GM19397 (cell line): ENCODE results near the gene APH1B.
"Not testable (repeated sequence)": the region's sequence is repeated elsewhere in the genome, so short reads cannot be mapped to it uniquely, and the experiment has no call there.

Experiments
- ATAC-seq: cut with Tn5 transposase; IDR thresholded peaks from one replicate; pipeline ENCODE4 v1.9.1; 2021; ENCODE audit warnings: mild to moderate bottlenecking, moderate library complexity; ENCODE audit not compliant: unreplicated experiment

Gene APH1B

DNA sequence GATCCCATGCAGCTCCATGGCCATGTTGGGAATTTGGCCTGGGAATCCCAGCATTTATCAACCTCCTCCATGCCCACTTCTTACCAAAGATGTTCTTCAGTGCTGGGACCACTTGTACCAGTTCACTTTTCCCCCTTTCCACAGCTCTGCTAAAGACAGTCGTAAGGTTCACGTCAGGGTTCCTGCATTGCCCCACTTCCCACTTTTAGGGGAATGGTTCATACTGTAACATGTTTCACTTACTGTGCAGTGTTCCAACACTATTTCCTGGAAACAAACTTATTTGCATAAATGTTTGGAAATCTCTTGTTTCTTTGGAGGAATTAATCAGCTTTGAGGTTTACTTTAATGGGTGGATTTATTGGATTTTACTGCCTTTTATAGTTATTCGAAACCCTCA is 17.0 kb downstream of the APH1B start:
- no peak for ATAC-seq

DNA sequence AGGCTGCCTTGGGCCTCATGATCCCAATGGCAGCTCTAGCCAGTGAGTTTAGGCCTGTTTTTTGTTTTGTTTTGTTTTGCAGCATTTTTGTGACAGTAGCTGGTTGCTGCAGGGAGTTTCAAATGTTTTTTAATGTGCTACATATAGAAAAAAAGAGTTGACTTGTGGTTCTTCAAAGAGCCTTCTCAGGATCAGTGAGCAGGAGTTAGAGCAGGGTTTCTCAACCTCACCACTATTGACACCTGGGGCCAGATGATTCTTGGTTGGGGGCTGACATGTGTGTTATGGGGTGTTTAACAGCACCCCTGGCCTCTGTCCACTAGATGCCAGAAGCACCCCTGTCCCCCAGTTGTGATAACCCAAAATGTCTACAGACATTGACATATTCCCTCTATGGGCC is 17.9 kb downstream of the APH1B start:
- no peak for ATAC-seq

DNA sequence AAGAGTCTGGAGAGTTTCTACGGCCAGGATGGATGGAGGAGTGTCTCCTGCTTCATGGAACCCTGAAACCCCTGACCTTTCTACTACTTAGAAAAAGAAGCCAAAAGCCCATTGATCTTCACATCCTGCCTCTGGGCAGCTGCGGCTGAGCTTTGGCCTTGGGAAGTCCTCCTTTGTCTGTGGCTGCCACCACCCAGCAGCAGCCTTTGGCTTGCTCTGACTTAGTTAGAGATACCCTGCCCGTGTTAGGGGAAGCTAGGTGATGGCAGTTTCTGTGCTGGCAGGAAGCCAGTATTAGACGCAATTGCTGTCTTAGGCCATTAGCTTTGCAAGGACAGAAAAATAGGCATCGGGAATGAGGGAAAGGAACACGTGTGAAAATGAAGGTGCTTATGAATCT is 18.8 kb downstream of the APH1B start:
- no peak for ATAC-seq

DNA sequence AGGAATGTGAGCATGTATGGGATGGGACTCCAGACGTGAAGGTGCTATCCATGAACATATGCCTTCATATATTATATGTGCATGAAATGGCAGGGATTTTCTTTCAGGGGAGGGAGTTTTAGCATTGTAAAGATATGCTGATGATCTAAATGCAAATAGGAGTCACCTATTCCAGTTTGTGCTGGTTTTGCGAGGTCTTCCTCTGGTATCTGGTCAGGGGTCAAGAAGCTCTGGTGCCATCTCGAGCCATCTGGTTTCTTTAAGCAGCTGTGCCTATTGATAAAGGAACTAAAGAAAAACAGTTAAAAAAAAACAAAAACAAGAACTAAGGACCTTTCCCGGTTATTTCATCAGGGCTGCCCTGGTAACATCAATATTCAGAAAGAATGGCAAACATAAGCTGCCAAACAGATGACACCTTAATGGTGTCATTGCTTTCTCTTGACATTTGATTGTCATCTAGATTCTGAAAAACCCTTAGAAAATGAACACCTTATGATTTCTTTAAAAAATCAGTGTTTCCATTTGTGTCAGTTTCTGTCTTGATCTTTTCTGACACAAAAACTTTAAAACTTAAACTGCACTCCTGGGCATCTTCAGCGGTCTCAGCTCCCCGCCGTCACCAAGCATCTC is 22.7 kb downstream of the APH1B start:
- ATAC-seq, result no peak

DNA sequence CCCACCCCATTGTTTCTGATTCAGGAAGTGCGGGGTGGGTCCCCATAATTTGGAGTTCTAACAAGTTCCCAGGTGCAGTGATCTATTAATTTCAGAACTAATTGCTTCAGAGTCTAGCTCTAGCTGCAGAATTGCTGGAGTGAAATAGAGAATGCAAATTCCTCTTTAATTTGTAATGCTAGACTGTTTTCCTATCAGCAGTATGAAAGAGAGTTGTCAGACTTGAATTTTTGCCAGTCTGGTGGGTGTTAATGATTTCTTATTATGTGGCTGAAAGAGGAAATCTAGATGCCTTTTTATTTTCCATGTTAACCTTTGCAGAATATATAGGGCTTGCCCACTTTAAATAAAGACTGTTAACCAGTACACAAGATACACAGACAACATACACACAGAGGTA is 23.7 kb downstream of the APH1B start:
- ATAC-seq, result no peak

DNA sequence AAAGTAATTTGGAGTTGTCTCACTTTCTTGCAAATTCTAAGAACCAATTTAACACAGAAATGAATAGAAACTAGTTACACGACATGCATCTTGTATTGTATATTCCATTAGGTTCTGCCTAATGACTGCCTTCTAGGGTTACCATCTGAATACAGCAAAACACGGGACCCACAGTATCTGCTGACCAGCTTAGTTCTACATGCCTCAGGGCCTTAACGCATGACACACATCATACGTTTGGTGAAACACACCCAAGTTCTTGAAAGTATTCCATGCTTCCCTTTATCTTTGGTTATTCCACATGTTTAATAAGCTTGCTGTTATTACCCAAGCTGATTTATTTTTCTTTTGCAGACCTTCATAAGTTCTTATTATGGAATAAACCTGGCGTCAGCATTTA is 27.9 kb downstream of the APH1B start:
- no peak for ATAC-seq

DNA sequence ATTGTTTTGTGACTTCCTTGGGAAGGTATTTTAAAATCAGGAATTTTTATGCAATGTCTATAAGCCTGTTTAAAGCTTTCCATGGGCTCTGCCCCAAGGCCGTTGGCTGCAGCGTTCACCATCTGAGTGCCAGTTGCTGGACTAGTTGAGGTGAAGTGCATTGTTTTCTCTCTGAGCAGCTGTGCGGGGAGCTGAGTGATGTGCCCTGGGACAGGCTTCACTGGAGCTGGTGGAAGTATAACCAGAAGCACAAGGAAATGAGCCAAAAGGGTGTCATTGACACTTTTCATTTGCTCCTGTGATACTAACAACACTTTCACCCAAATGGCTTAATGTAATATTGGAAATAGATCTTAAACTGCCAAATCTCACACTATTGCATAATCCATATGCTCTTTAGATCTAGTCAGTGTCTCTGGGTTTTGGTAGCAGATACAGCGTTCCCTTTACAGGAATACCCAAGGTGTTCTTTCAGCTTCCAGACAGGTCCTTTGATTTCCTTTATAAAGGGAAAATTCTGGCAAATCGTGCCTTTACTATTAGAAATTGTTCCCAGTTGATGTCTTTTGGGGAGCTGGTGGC is 29.2 kb downstream of the APH1B start:
- ATAC-seq, result no peak

DNA sequence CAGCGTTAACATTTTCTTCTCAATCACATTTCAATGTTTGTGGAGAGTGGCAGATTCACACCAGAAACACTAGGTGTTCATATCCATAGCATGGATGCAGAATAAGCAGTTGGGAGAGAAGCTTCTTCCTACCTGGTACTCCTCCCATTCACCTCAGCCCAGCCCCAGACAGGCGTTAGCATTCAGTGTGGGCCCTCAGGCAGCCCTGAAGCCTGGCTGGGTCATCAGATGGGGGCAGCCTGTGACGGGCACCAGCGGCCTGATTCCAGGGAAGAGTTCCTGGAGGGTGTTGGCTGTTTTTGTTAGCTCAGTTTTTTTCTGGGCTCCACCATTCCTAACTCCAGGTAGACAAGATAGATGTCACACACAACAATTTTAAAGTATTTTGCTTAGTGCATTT is 31.1 kb downstream of the APH1B start:
- no peak for ATAC-seq

DNA sequence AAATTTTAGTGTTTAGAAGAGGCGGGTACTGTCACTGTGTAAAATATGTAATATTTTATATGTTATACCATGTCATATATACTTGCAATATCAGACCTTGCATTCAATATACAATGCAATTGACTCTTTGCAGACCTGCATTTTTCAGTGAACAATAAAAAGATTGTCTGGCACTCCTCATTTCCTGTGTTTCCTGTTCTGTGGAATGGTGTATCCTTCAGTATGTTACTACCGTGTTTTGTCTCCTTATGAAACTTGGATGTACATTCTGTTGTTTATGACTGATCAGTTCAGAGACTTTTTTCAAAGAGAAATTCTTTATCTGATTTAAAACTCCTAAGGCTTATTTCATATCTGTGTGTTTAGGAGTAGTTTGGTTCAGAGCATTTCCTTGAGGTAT is 31.5 kb downstream of the APH1B start:
- no peak for ATAC-seq

DNA sequence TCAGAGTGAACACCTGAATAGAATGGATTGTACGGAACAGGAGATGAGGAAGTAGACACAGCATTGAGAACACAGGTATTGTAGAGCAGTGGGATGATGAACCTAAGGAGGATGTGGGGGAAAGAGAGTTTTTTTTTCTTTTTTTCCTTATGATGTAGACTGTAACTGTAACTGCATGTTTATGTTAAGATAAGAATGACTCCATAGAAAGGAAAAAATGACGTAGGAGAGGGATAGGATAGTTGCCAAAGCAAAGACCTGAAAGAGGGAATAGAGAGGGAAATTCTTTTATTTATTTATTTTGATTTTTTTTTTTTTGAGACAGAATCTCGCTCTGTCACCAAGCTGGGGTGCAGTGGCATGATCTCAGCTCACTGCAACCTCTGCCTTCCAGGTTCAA is 33.2 kb downstream of the APH1B start:
- no peak for ATAC-seq

DNA sequence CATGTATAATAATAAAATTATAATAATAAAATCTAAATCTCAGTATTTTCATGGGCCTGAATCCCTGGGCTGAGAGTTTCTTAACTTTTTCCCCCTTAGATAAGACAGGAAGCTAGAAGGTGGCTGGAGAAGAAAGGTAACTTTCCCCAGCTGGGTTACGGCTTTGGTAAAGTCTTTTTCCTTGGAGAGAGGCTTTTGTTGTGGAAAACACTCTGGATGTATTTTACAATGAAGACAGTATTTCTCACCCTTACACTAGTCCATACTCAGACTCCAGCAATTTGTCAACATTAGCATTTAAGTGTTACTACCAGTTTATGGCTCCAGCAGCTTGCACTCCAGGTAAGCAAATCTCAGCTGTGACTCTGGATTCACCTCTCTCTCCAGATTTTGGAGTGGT is 34.9 kb downstream of the APH1B start:
- no peak for ATAC-seq

DNA sequence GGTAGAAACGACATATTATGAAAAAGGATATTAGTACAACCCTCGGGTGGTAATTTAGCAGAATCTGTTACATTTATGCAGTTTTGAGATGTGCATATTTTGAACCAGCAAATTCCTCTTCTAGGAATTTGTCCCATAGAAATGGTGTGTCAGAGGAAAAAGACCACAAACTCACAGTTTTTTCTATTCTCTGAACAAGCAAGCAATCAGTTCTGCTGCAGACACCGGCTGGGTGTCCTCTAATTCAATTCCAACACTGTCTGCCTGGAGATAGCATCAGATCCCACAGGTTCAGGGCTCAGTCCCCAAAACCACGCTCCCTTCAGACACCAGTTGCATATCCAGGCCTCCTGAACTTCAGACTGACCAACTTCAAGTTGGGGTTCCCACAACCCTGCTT is 36.4 kb downstream of the APH1B start:
- ATAC-seq, result no peak

DNA sequence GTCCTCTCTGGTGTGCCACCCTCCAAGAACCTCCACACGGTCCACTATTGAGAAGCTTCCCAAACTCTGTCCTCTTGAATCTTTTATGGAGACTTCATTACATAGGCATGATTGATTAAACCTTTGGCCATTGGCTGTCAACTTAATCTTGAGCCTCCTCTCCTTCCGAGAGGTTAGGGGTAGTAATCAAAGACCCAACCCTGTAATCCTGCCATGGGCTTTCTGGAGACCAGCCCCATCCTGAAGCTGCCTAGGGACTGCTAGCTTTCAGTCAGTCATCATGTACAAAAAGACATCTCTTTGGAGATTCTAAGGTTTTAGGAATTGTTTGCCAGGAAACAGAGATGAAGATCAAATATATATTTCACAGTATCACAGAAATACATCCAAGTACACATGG is 37.0 kb downstream of the APH1B start:
- ATAC-seq, result no peak

DNA sequence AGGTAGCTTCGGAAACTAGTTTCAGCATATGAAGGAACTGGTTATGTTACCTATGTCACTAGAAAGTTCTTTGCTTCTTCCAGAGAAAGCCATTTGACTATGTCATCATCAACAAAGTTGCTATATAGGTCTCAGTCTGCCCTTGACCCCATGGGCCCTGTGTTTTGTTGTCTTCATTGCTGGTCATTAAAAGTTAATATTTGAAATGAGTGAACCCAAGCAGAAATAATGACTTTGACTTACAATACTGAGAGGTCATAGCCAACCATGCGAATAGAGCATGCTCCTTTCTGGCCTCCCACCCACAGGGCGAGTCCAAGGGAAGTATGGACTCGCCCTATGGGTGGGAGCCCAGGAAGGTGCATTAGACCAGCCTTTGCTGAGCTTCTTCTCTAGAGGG is 40.9 kb downstream of the APH1B start:
- no peak for ATAC-seq

DNA sequence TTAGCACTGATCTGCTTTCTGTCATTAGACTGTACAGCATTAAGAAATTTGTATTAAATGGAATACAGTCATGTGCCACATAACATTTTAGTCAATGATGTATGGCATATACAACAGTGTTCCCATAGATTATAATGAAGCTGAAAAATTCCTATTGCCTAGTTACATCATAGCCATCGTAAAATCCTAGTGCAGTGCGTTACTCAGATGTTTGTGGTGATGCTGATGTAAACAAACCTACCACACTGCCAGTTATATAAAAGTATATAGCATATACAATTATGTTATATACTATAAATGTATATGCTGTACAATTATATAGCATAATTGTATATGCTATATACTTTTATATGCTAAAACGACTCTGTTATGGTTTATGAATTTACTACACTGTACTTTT is 41.7 kb downstream of the APH1B start:
- no peak for ATAC-seq

DNA sequence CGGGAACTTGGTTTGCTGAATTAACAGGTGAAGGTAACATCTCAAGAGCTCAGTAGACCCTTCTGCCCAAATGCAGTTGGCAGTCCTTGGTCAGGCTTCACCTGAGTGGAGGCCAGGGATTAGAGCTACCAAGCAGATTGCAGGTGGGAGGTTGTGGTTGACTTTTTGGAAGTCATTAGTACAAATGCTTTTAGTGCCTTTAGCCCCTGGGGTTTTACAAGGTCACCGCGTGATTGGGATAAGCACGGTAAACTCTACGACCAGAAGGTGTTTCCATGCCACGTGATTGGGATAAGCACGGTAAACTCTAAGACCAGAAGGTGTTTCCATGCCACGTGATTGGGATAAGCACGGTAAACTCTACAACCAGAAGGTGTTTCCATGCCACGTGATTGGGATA is 43.0 kb downstream of the APH1B start:
- not testable (repeated sequence) for ATAC-seq

DNA sequence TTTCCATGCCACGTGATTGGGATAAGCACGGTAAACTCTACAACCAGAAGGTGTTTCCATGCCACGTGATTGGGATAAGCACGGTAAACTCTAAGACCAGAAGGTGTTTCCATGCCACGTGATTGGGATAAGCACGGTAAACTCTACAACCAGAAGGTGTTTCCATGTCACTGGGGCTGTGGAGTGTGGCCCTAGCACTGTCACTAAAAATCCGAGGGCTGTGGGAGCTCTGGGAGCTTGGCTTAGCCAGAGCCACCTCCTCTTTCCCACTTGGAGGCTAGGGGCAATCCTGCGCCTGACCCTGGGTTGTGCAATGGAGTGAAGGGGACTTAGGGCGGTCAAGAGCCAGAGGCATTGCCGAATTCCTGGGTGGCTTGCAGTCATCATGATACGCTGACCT is 43.6 kb downstream of the APH1B start:
- not testable (repeated sequence) for ATAC-seq

DNA sequence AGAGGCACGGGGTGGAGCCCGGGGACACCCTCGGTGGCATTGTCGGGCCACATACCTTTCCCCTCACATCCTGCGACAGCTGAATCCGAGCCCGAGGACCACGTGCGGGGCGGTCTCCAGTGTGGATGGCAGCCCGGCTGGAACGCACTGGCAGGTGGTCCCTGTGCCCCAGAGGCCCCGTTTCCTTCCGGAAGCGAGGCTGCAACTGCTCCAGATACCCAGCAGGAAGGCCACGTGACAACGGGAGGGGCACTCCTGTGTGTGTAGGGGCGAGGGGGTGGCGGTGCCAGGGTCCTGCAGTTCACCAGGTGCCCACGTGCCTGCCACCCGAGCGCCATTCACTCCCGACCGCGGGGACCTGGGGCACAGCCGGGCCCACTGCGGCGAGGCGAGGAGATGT is 44.1 kb downstream of the APH1B start:
- ATAC-seq, result no peak

DNA sequence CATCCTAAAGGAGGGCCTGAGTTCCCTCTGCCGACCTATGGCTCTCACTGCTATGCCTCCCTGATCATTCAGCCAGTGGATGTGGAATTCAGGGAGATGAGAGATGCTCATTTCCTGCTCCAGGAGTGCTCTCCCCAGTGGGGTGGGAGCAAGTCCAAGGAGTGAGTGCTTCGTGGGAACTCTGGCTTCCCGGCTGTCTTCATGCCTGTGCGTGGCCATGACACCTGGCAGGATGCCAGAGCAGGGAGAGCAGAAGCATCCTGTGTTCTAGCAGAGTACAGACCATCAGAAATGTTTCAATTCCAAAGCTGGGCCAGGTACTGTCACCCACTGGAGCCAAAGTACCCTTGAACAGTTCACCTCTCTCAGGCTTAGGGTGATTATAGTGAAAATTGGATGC is 45.1 kb downstream of the APH1B start:
- no peak for ATAC-seq

DNA sequence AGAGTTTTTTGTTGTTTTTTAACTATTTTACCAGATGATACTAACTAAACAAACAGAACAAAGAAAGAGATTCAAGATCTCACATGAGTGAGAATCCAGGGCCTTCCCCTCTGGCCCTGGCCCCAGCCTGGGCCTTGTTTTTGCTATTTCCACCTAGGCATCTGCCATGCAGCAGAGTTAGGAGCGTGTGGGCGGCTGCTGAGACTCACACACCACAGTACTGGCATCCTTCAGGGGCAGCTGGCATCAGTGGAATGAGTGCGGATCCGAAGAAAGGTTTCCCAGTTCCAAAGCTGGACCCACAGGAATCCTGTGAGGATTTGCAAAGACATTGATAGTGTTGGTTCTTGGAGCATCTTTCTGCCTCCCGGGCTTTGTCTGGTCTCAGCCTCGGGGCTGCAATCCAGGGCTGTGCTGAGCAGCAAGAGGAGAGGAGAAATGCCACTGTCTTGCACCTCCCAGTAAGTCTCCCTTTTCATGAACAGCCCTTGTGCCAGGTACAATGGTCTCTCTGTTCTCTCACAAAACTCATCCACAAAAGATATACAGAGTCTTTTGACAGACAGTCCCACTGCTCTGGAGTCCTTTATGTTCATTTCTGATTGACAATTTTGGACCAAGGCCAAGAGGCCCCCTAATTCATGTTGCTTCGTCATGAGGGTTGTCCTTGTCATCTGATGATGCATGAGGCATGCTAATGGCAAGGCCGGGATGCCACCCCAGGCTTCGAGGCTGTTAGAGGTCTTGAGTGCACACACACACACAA is 46.6 kb downstream of the APH1B start:
- ATAC-seq, result no peak

DNA sequence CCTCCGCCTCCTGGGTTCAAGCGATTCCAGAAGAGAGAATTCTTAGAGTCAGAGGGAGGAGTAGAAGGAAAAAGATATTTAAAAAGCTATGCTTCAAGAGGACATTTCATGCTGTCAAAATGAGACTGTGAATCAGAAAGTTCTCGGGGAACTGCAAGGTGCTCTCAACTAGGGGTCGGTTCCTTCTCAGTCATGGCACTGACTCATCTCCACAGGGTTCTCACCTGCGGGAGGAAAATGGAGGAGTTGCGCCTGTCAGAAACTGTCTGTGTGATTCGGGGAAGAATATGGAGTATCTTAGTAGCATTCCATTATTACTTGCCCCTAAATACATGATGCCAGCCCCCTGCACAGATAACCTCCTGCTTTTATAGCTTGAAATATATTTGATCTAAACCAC is 47.4 kb downstream of the APH1B start:
- no peak for ATAC-seq

DNA sequence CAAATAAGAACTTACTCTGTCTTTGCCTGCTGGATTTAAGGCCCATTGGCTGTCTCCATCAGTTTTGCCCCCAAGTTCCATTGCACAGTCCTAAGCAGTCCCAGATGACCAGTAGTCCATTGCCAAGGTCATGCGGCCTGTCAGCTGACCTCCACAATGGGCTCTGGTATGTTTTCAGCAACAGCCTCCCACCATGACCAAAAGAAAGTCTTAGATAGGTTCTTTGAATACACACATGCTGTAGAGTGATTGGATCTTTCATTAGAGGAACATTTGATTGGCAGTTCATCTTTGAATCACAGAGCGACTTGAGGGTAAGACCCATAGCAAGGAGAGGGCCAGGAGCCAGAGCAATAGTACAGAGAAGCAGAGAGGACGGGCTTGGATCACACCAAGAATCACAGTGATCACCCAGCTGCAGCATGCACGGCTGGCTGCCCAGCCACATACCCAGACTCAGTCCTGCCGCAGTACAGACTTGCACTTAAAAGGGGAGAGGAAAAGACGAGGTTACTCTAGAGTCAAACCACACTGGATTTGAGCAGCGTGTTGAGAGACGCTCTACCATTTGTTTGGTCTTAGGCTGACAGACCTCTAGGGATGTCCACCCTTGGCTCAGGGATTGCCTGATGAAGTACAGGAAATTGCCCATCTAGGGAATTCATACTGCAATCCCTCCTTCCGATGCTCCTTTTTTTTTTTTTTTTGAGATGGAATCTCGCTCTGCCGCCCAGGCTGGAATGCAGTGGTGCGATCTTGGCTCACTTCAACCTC is 50.4 kb downstream of the APH1B start:
- ATAC-seq, result no peak
